Endothelial cell of umbilical vein (primary cell): Measurements from ENCODE around the gene CD44. TPM values are rescaled to one million over a fixed set of nuclear protein-coding genes. Genes with fewer than 3 reads are reported as not detected.

ENCODE experiments used
- BruUV-seq: library from RNA; stranded (reverse); fragments of 400-500 nt; replicated peaks from 2 replicates; lab custom pipeline; 2021; lab: Mats Ljungman, UMichigan
- CTCF ChIA-PET: fragments of 300-600, 350-600 bp; sonication (Branson Sonifier 250); formaldehyde crosslinking; loops from one replicate; lab custom pipeline; 2021; ENCODE audit warnings: antibody characterized with exemption, inconsistent platforms; lab: Charles Lee
- POLR2A ChIA-PET: fragments of 300-600, 350-600 bp; sonication (Branson Sonifier 250); formaldehyde crosslinking; loops from one replicate; lab custom pipeline; 2021; ENCODE audit warnings: antibody characterized with exemption, inconsistent platforms; lab: Charles Lee
- DNase-seq: peaks from one replicate; pipeline ENCODE4 v3.0.0-alpha.2; 2011; ENCODE audit warnings: low read depth, low spot score
- FAIRE-seq: peaks from 2 replicates; lab custom pipeline; 2011; peaks lifted over from hg19 to GRCh38; lab: Jason Lieb, UNC
- H2AFZ ChIP-seq: 2 replicates; pipeline ENCODE4 v1.6.0; 2012; ENCODE audit warnings: low read depth, low read length, control low read depth, inconsistent platforms
- H3K27ac ChIP-seq: 2 replicates; pipeline ENCODE4 v1.5.1; 2011; ENCODE audit warnings: low read depth, mild to moderate bottlenecking, control low read depth, low read length, moderate library complexity; ENCODE audit not compliant: insufficient read depth
- H3K27me3 ChIP-seq, 2 experiments: 2 replicates each; pipeline versions ENCODE4 v1.6.0 to v1.6.1; 2011; ENCODE audit warnings: low read length in 2 of 2, mixed read lengths in 1 of 2; ENCODE audit not compliant: control insufficient read depth in 2 of 2, insufficient read depth in 2 of 2
- H3K36me3 ChIP-seq, 2 experiments: 2 replicates in 1 of 2; 3 replicates in 1 of 2; pipeline ENCODE4 v1.5.1; 2011; ENCODE audit warnings: low read length in 2 of 2, mild to moderate bottlenecking in 1 of 2, moderate library complexity in 1 of 2; ENCODE audit not compliant: control insufficient read depth in 2 of 2, insufficient read depth in 2 of 2; ENCODE audit errors: extremely low read depth in 1 of 2
- H3K4me1 ChIP-seq: 3 replicates; pipeline ENCODE4 v1.5.1; 2011; ENCODE audit warnings: mild to moderate bottlenecking, low read length; ENCODE audit not compliant: control insufficient read depth, insufficient read depth; ENCODE audit errors: extremely low read depth
- H3K4me2 ChIP-seq: 2 replicates; pipeline ENCODE4 v1.6.1; 2011; ENCODE audit warnings: low read length, control low read depth, mixed read lengths; ENCODE audit not compliant: insufficient read depth
- H3K4me3 ChIP-seq, 3 experiments: fragments of 200-600 bp in 1 of 3; sonication (generic), shearing (Covaris generic) in 1 of 3; replicated peaks in 1 of 3; 2 replicates each; pipeline ENCODE4 v1.5.1; 2011 to 2016; ENCODE audit warnings: control low read depth in 3 of 3, low read length in 3 of 3, mild to moderate bottlenecking in 2 of 3, inconsistent platforms in 1 of 3, low read depth in 1 of 3, moderate library complexity in 1 of 3; ENCODE audit not compliant: insufficient read depth in 1 of 3
- H3K79me2 ChIP-seq: 2 replicates; pipeline ENCODE4 v1.6.0; 2012; ENCODE audit warnings: low read length, inconsistent platforms; ENCODE audit not compliant: control insufficient read depth, insufficient read depth
- H3K9ac ChIP-seq: replicated peaks from 2 replicates; pipeline ENCODE3; 2011; ENCODE audit warnings: low read length, control low read depth; ENCODE audit not compliant: insufficient read depth; ENCODE audit errors: extremely low read depth
- H3K9me1 ChIP-seq: replicated peaks from 3 replicates; pipeline ENCODE4 v1.6.0; 2011; ENCODE audit warnings: mild to moderate bottlenecking, low read length; ENCODE audit not compliant: control insufficient read depth, insufficient read depth; ENCODE audit errors: extremely low read depth
- H3K9me3 ChIP-seq: replicated peaks from 2 replicates; pipeline ENCODE4 v1.5.1; 2012; ENCODE audit warnings: low read length, inconsistent platforms; ENCODE audit not compliant: control insufficient read depth, insufficient read depth
- H4K20me1 ChIP-seq: replicated peaks from 2 replicates; pipeline ENCODE3; 2011; ENCODE audit warnings: mild to moderate bottlenecking, low read length; ENCODE audit not compliant: control insufficient read depth, insufficient read depth; ENCODE audit errors: extremely low read depth
- CTCF ChIP-seq, 2 donors: IDR thresholded peaks; 1 replicate in 1 of 2; 2 replicates in 1 of 2; pipeline ENCODE4 v1.5.1; 2011; ENCODE audit warnings: low read length in 2 of 2, mild to moderate bottlenecking in 2 of 2, moderate library complexity in 2 of 2, control low read depth in 1 of 2, inconsistent platforms in 1 of 2, low read depth in 1 of 2; ENCODE audit not compliant: insufficient read depth in 1 of 2; ENCODE audit errors: extremely low read depth in 1 of 2
- FOS ChIP-seq: IDR thresholded peaks from 2 replicates; pipeline ENCODE4 v1.6.1; 2011; ENCODE audit warnings: mild to moderate bottlenecking, low read length, moderate library complexity, borderline replicate concordance; ENCODE audit not compliant: insufficient read depth
- GATA2 ChIP-seq: IDR thresholded peaks from 2 replicates; pipeline ENCODE4 v1.7.0; 2011; ENCODE audit warnings: low read depth, mild to moderate bottlenecking, moderate library complexity, mixed read lengths, low read length; ENCODE audit not compliant: insufficient read length, insufficient read depth
- POLR2A ChIP-seq: IDR thresholded peaks from 2 replicates; pipeline ENCODE4 v1.6.1; 2012; ENCODE audit warnings: low read depth, mild to moderate bottlenecking, control low read depth, low read length
- POLR2AphosphoS5 ChIP-seq: IDR thresholded peaks from 2 replicates; pipeline ENCODE4 v1.6.1; 2012; ENCODE audit warnings: low read depth, mild to moderate bottlenecking, control low read depth, low read length, moderate library complexity; ENCODE audit not compliant: insufficient read depth
- dilution Hi-C: fragments of 300-500 bp; cut with MboI; formaldehyde crosslinking; loops from one replicate; pipeline ENCODE4 v1.15.0; 2019; ENCODE audit warnings: low sequenced_read_pairs; ENCODE audit not compliant: extremely low pct_ligation_motif_present
- intact Hi-C: fragments of 100-400 bp; cut with micrococcal nuclease; formaldehyde crosslinking; loops from one replicate; pipeline ENCODE4 v1.10.0; 2022
- polyA plus RNA-seq, 4 experiments: library from polyadenylated mRNA; depleted of rRNA in 3 of 4; stranded (reverse) in 3 of 4; unstranded in 1 of 4; fragments of >200 nt; gene quantifications; 2 replicates each; pipeline versions ENCODE4 v1.2.1 to v1.2.3, GENCODE V29; 2011 to 2012; ENCODE audit warnings: missing spikeins in 1 of 4
- total RNA-seq: library from RNA; stranded (reverse); gene quantifications from 2 replicates; pipeline ENCODE4 v1.2.3, GENCODE V29; 2021

The CD44 gene
- total and polyA plus RNA-seq, 2 donors (not counting 3 experiments of a cell fraction or from before 2014, with no cell fraction given) = 25.5 to 26.3 TPM

- Histone ChIP-seq H3K9me1 (no peaks in the 10 kb centered on the region), H3K27me3 (no peaks in the 10 kb centered on the region), H3K9ac (no peak overlapping the region), H3K9me3 (no peaks in the 10 kb centered on the region), H3K4me1 (no peaks in the 10 kb centered on the region), H3K4me3 (no peak overlapping the region), H3K79me2 (peaks cover 15% of the 10 kb centered on the region), H3K27ac (no peak overlapping the region), H3K4me2 (no peak overlapping the region), H4K20me1 (no peaks in the 10 kb centered on the region), H3K36me3 (no peaks in the 10 kb centered on the region), H2AFZ (no peak overlapping the region)
- POLR2A ChIA-PET = no interaction called here
- FAIRE-seq = no peak
- intact Hi-C loops = no loop called here
- no peak for DNase-seq
- dilution Hi-C loops = no loop called here
- TF ChIP-seq POLR2AphosphoS5 = no peak
- BruUV-seq = no TSS peak
- CTCF ChIA-PET = no interaction called here
Observed at GRCh38 chr11:35204614-35205013, 65.6 kb downstream of the CD44 start.

- Histone ChIP-seq H2AFZ (no peak overlapping the region), H3K4me3 (no peak overlapping the region), H3K36me3 (peaks cover 0 to 3% of the 10 kb centered on the region in 2 experiments), H3K9me1 (no peaks in the 10 kb centered on the region), H4K20me1 (no peaks in the 10 kb centered on the region), H3K27ac (no peak overlapping the region), H3K9me3 (no peaks in the 10 kb centered on the region), H3K27me3 (no peaks in the 10 kb centered on the region), H3K4me1 (no peaks in the 10 kb centered on the region), H3K4me2 (no peak overlapping the region), H3K79me2 (peaks cover 7% of the 10 kb centered on the region), H3K9ac (no peak overlapping the region)
- dilution Hi-C loops = no loop called here
- FAIRE-seq = no peak
- no peak for DNase-seq
- intact Hi-C loops = no loop called here
- BruUV-seq = no TSS peak
- ChIA-PET CTCF (no interaction called here), POLR2A (no interaction called here)
- TF ChIP-seq CTCF (IDR thresholded peaks at IDR 0.05; ENCODE audit: extremely low read depth in 1 of 2, insufficient read depth in 1 of 2, low read depth in 1 of 2, low read length in 2 of 2) = no peak
- TF ChIP-seq FOS = no peak
- no peak for TF ChIP-seq POLR2AphosphoS5
- no peak for TF ChIP-seq POLR2A
- no peak for TF ChIP-seq GATA2
Observed at GRCh38 chr11:35206616-35207015, 67.6 kb downstream of the CD44 start.
